DMS 273 (cell line): ENCODE results near the gene DNAJC24.
A peak's percentile ranks its signal among the peaks of the same experiment; 100 is the strongest.
"Not testable (repeated sequence)": the region's sequence is repeated elsewhere in the genome, so short reads cannot be mapped to it uniquely, and the experiment has no call there.

Experiments used
- DNase-seq: peaks from one replicate; lab custom pipeline; 2025; ENCODE audit not compliant: unreplicated experiment; lab: John Stamatoyannopoulos, UW

Gene DNAJC24, protein sequence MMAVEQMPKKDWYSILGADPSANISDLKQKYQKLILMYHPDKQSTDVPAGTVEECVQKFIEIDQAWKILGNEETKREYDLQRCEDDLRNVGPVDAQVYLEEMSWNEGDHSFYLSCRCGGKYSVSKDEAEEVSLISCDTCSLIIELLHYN

DNA sequence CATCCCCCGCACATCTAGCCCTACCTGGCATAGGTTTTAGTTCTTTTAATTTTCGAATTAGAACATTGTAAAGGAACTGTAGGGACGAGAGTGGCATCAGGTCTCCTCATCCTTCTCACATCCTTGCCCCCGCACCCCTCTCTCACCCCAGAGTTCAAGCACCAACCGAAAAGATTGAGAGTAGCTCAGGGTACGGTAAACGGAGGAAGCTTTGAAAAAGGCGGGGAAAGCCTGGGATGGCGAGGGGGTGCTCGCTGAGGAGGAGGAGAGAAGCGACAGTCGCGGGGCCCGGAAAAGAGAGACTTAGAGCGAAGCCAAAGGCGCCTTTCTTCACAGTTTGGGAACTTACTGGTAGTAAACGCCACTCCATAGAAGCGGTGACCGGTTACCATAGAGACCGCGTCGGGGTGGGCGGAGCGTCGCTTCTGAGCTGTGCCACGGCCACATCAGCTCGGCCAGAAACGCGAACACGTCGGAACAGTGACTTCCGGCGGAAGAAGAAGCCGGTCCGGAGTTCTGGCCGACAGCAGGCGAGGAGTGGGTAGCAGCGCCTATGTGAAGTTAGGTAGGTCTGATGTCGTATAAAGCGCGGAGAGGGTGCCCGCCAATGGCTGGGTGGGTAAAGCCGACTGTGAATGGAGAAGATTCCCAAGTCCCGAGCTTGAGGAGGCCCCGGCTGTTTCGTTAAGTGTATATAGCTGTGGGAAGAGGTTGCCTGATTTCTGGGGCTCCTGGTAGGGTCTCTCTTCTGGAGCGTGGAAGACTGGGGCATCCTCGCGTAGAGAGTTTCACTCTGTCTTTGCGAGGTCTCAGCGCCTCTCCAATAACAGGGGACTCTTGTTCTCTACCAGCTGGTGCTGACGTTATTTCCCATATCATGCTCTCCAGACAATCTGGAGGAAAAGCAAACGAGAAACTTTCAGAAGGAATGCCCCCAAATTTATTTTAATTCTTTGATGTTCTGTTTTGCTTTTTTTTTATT, at the start of gene DNAJC24, which contains the start of gene DCDC1:
Gene DNAJC24, plus strand, starts transcription at position 513 of the 982 bp plus-strand sequence. CDS start 889 bp downstream, outside the sequence.
Gene DCDC1, minus strand, starts transcription at position 392 of the 982 bp plus-strand sequence. CDS start 41,459 bp downstream, outside the sequence.
- DNase-seq = peak; percentile 96

DNA sequence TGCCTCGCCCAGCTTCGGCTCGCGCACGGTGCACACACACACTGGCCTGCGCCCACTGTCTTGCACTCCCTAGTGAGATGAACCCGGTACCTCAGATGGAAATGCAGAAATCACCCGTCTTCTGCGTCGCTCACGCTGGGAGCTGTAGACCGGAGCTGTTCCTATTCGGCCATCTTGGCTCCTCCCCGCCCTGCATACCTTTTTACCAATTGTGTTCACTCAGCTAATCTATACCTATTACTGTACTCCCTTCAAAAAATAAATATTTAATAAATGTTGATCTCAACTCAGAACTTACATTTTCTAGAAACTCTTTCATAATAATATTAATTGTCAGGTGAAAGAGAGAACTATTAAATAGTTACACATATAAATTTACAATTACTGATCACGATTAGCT, 48.2 kb upstream of the DNAJC24 start:
- not testable (repeated sequence) for DNase-seq

DNA sequence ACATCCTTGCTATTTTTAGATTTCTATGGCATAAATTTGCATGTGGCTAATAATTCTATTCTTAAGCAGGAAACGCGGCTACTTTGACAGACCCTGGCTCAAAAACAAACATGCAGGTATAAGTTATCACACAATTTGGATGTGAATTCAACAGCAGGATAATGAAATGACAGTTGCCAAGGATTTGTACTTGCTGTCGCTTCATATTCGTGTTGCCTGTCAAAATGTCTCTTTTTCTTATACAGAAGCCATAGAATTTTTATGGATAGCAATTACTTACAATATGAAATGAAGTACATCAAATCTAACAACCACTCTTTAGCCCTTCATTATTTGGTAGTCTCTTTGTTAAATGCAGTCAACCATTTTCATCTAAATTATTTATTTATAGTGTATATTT, 46.5 kb upstream of the DNAJC24 start:
- no peak for DNase-seq

DNA sequence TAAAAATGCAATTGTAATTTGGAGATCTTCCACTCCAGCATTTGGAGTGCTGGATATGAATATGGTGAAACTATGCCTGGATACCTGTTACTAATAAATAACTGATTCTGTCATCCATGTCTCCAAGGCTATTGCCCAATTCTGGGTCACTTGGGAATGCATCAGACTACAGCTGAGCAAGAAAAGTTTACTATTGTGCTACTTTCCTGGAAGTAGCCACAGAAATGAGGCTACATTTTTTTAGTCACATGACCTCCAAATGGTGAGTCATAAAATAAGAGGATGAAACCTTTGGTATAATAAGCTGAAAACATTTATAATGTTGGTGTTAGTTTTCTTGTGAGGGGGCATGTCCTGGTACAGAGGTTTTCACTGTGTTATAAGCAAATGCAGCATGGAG, 44.5 kb upstream of the DNAJC24 start:
- DNase-seq = no peak

DNA sequence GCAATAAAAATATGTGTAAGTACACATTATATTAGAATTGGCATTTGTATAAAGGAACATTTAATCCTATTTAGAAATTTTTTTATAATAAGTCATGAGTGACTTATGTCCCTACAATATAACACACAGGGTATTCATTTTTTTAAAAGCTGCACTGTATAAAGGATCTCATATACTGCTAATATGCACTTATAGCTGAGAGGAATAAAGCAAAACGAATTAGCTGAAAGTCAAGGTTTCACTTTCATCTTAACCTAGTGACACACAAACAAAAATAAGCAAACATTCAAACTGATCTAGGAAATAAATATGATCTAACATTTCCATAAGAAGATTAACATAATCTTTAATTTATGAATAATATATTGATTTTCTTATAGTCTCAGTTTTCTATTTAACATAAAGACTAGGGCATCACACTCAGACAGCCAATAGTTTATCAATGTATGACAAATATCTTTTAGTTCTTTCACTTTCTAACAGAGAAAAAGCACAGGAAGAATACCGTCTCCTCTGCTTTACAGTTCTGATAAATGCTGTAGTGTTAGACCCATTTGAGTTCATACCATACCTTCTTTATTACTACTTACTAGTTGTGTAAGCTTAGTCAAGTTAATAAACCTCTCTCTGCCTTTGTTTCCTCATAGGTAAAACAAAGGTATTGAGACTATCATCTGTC, 43.1 kb upstream of the DNAJC24 start:
- no peak for DNase-seq

DNA sequence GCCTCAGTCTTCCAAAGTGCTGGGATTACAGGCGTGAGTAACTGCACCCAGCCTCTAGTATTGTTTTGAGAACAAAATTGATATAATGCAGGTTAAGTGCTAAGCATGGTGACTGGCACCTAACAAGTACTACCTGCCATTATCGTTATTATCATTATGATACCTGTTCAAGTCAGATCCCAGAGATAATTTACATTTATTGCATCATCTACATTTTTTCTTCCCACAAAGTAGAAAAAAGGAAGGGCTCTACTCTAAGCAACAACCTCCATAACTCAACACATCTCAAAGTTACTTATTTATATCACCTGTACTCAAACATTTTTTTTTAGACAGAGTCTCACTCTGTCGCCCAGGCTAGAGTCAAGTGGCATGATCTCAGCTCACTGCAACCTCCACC, 42.2 kb upstream of the DNAJC24 start:
- no peak for DNase-seq

DNA sequence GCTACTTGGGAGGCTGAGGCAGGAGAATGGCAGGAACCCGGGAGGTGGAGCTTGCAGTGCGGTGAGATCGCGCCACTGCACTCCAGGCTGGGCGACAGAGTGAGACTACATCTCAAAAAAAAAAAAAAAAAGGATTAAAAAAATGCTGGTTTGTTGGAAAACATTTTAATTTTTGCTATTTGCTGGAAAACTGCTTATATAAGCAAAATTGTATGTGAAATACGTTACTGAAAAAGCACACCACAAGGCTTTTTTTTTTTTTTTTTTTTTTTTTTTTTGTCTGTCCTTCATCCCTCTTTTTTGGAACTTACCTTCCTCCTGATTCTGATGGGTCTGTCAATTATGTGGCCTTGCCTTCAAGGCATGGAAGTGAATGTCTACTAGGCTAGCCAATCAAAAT, 41.0 kb upstream of the DNAJC24 start:
- no peak for DNase-seq

DNA sequence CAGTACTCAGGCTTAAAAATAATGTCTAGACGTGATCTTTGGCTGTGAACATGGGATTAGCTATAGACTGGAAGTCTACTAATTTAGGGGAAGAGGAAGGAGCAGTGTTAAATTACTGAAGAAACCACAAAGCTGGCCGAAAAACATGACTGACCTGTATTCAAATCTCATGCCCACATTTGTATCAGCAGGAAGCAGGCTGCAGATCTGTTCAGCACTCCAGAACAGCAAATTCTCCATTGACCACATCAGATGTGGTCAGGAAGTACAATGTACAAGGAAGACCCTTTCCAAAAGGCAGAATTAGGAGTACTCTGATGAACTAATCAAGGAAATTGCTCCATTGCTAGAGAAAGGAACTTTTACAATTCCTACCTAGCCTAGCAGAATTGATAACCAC, 31.9 kb upstream of the DNAJC24 start:
- no peak for DNase-seq

DNA sequence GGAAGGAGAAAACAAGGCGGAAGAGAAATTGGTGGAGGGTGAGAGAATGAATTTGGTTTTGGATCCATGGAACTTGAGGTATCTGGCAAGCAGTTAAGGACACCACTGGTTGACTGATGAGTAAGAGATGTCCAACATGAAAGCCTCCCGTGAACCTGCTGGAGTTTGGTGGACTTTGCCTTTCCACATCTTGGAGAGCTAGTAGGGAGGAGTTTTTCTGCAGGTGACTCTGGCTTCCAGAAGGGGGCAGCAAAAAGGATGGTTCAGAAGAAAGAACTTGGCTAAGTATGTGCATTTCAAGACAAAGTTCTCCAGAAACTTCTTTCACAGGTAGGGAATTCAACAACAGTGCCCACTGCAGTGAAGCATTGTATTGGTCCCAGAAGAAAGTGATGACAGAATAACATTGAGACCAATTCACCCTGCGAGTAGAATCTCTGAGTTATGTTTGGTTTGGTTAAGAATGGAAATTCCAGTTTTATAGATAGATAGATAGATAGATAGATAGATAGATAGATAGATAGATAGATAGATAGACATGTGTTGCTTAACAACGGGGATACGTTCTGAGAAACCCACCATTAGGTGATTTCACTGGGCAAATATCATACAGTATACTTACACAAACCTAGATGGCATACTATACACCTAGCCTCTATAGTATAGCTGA, 28.6 kb upstream of the DNAJC24 start:
- peak; percentile 34 for DNase-seq

DNA sequence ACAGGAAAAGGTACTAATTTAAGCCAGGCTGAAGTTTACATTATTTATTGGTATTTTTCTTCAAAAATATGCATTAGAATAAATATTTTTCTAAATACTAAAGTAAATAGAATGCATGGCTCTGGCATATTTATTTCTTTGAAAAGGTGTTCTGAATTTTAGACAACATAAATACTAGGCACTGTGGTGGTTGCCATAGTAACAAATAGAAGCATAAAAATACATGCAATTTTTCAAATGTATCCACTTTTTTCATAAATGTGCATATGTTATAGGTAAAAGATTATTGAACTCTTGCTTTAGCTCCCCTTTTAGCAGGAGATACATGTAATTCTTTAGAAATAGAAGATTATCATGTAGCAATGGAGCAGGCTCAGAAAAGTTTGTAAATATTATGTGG, 18.5 kb upstream of the DNAJC24 start:
- no peak for DNase-seq

DNA sequence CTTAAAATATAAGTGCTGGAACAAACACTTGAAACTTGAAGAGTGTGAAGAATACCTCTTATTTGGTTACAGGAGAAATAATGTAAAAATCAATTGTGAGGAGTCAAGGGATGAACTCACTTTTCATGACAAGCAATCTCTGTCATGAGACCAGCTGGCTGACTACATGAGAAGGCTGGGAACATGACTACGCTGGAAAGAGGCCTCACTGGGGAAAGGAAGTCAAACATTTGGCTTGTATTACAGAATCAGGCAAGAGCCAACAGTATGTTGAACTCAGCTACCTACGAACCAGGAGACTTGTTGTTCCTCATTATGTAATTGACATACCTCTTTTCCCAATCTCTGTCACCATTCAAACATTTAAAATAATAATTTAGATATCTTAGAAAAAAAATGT, 14.5 kb upstream of the DNAJC24 start:
- DNase-seq = peak; percentile 2

DNA sequence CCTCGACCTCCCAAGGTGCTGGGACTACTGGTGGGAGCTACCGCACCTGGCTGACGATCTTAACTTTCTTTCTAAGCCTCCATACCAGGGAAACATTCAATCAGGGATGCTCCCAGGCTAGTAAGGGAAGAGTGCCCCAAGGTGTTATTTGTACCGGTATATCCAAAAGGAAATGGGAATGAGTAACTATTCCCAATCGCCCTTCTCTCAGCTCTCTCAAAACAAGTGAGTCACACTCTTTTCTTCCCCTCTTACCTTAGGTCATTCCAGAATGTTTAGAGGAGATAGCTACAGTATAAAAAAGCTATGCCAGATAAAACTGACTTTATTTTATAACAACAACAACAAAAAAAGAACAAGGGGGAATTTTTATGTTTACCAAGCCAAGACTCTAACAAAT, 13.8 kb upstream of the DNAJC24 start:
- no peak for DNase-seq

DNA sequence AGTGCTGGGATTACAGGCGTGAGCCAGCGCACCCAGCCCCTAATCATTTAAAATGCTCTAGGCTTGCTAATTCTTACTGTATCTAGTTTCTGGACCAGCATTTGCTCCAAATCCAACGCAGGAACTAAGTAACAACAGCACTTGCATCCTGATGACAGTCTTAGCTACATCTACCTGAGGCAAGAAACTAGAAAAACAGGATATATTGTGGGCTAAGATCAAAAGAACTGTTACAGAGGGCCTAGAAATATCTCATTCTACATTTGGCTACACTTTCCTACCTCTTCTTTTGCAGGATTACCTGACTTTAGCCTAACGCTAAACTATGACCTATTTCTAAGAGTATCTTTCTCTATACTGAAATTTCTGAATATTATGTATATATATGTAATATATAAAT, 7.9 kb upstream of the DNAJC24 start:
- no peak for DNase-seq

DNA sequence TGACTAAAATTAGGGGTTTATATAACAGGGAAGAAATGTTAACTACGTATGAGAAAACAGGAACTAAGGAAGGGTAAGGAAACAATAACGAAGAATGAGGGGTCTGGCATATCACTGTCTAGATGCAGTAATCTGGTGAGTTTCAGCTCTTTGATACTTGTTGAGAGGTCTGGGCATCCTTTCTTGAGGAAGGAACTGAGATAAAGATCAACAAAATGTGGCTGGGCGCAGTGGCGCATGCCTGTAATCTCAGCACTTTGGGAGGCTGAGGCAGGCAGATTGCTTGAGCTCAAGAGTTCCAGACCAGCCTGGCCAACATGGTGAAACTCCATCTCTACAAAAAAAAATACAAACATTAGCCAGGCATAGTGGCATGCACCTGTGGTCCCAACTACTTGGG, 2.9 kb upstream of the DNAJC24 start:
- no peak for DNase-seq

DNA sequence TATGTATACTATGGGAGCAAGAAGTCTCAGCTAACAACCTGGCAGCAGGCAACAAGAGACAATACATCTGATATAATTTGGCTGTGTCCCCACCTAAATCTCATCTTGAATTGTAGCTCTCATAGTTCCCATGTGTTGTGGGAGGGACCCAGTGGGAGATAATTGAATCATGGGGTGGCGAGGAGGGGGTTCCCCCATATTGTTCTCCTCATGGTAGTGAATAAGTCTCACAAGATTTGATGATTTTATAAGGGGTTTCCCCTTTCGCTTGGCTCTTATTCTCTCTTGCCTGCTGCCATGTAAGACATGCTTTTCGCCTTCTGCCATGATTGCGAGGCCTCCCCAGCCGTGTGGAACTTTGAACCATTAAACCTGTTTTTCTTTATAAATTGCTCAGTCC, 6.2 kb downstream of the DNAJC24 start:
- no peak for DNase-seq

DNA sequence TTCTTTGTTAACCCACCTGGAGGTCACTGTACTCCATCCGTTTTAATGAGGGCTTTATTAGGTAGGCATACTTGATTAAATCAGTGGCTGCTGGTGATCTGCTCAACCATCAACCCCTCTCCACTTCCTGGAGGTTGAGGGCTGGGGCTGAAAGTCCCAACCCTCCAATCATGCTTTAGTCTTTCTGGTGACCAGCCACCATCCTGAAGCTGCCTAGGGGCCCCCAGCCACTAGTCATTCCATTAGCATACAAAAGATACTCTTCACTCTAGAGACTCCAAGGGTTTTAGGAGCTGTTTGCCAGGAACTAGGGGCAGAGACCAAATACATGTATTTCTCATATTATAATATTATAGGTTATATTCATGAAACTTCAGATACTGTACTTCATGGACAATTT, 13.5 kb downstream of the DNAJC24 start:
- DNase-seq = no peak

DNA sequence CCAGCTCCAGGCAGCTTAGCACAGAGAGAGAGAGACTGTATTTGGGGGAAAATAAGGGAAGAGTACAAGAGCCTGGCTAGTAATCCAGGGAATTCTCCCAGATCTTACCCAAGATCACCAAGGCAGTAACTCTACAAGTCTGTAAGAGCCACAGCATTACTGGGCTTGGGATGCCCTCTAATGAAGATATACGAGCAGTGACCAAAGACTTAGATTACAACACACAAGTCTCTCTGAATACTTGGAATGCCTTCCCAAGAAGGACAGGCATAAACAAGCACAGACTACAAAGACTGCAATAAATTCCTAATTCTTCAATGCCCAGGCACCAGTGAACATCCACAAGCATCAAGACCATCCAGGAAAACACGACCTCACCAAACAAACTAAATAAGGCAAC, 17.7 kb downstream of the DNAJC24 start:
- no peak for DNase-seq

DNA sequence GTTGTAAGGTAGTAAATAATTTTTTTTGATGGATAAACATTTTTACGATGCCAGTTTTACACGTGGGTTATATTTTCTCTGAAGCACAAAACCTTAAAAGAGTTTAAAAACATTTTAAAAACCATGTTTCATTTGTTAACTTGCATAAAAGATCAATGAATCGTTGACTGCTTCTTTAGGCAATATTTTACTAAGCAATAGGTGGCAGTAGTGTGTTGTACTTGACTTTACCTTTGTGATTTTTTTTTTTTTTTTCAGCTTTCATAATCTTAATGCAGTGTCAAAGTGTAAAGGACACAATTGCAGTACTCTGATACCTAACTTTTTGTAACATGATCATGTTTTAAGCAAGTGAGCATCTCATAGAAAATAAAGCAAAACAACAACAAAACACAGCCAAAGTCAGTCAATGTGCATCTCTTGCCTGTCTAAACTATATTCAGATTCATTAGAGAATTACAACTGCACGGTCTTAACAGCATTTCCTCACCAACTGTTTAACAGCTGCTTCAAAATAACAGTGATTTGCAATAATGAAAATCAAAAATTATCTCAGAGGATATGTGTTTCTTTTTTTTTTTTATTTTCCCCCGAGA, 27.7 kb downstream of the DNAJC24 start:
- DNase-seq = peak; percentile 47

DNA sequence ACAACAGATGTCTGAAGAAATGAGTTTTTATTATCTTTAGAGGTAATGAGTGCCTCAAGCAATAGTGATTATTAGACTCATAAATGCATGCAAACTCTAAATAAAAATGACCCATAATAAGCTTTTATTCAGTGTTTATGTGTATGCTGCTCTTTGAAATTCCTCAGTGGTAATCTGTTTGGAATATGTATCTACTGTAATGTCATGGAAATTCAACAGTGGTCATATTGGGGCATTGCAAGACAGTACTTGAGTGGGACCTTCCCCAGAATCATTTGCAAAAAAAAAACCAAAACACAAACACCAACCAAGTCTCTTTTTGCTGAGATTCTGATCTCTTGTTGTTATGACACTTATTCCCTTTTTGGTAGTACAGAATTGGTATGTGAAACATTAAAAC, 35.0 kb downstream of the DNAJC24 start:
- DNase-seq = no peak

DNA sequence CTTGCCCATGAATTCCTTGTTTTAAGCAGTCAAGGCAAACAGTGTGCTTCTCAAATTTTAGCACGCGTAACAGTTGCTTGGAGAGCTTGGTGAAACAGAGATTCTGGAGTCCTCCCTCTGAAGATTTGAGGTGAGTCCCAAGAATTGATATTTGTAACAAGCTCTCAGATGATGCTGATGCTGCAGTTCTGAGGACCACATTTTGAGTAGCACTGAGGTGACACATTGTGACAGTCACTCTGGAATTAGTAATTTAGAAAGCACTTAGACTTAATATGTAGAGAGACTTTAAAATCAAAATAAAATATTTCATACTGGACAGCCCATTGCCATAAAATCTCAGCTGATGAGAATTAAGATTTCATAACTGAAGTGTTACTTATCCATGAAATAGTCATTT, 38.5 kb downstream of the DNAJC24 start:
- no peak for DNase-seq

DNA sequence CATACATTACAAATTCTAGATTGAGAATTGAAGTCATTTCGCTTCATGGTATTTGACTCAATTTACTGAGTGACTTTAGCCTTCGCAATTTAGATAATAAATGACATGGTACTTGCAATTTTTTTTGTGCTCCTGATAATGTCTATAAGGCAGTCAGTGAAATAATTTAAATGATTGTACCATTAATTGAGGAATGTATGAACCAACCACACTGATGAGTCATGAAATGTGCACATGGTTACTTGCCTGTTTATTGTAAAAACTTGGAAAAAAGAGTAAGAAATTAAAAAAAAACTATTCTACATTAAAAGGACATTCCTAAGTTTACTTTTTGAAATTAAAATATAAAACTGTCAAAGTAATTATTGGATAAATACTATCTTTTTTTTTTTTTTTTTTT, 43.3 kb downstream of the DNAJC24 start:
- no peak for DNase-seq
